Caco-2 (cell line): ENCODE results near the gene CSK. TPM values are rescaled to one million over a fixed set of nuclear protein-coding genes. Genes with fewer than 3 reads are reported as not detected.

Experiments
- BruUV-seq: library from RNA; stranded (reverse); fragments of 400-500 nt; replicated peaks from 2 replicates; lab custom pipeline; 2021; lab: Mats Ljungman, UMichigan
- CTCF ChIA-PET: fragments of 300-600 bp; sonication (Branson Sonifier 250); formaldehyde crosslinking; loops from one replicate; lab custom pipeline; 2022; ENCODE audit warnings: antibody characterized with exemption; lab: Charles Lee
- POLR2A ChIA-PET: fragments of 300-600 bp; sonication (Branson Sonifier 250); formaldehyde crosslinking; loops from one replicate; lab custom pipeline; 2022; ENCODE audit warnings: antibody characterized with exemption; lab: Charles Lee
- DNase-seq, 2 experiments: peaks; one replicate each; pipeline versions ENCODE4 v3.0.0 to v3.0.0-alpha.2; 2020 to 2022
- H3K27me3 ChIP-seq: replicated peaks from 2 replicates; pipeline ENCODE4 v1.6.0; 2011; ENCODE audit warnings: low read length; ENCODE audit not compliant: control insufficient read depth, insufficient read depth
- H3K36me3 ChIP-seq: 2 replicates; pipeline ENCODE4 v1.5.1; 2011; ENCODE audit warnings: low read length; ENCODE audit not compliant: control insufficient read depth, insufficient read depth
- H3K4me1 ChIP-seq: fragments of 250-450 bp; sonication (Bioruptor Pico); 2 replicates; pipeline ENCODE4 v1.5.1; 2020; ENCODE audit warnings: mild to moderate bottlenecking
- H3K4me3 ChIP-seq: 2 replicates; pipeline ENCODE4 v1.5.1; 2011; ENCODE audit warnings: low read depth, mild to moderate bottlenecking, control low read depth, low read length
- H3K9me3 ChIP-seq: fragments of 250-450 bp; sonication (Bioruptor Pico); 2 replicates; pipeline ENCODE4 v1.5.1; 2020; ENCODE audit warnings: mild to moderate bottlenecking, moderate library complexity
- H3K27ac Mint-ChIP-seq: one replicate; pipeline ENCODE4 v1.8.0; 2022; ENCODE audit warnings: mixed read lengths; ENCODE audit not compliant: unreplicated experiment
- H3K27me3 Mint-ChIP-seq: one replicate; pipeline ENCODE4 v1.8.0; 2022; ENCODE audit warnings: mixed read lengths; ENCODE audit not compliant: insufficient read depth, unreplicated experiment
- H3K36me3 Mint-ChIP-seq: one replicate; pipeline ENCODE4 v1.8.0; 2022; ENCODE audit warnings: mild to moderate bottlenecking, mixed read lengths; ENCODE audit not compliant: insufficient read depth, unreplicated experiment
- H3K4me1 Mint-ChIP-seq: one replicate; pipeline ENCODE4 v1.8.0; 2022; ENCODE audit warnings: low read depth, mixed read lengths; ENCODE audit not compliant: unreplicated experiment
- H3K4me3 Mint-ChIP-seq: one replicate; pipeline ENCODE4 v1.8.0; 2022; ENCODE audit warnings: mild to moderate bottlenecking, moderate library complexity, mixed read lengths; ENCODE audit not compliant: unreplicated experiment
- H3K9me3 Mint-ChIP-seq: one replicate; pipeline ENCODE4 v1.8.0; 2022; ENCODE audit warnings: mixed read lengths; ENCODE audit not compliant: unreplicated experiment
- intact Hi-C: fragments of 100-400 bp; cut with micrococcal nuclease; formaldehyde crosslinking; loops from one replicate; pipeline ENCODE4 v1.10.0; 2022; ENCODE audit not compliant: unreplicated experiment
- total RNA-seq: library from RNA; stranded (reverse); gene quantifications from 2 replicates; pipeline ENCODE4 v1.2.3, GENCODE V29; 2022
- TF ChIP-seq, protein P1 (sequence below), 2 experiments: fragments of 200-600 bp in 1 of 2; IDR thresholded peaks; 1 replicate in 1 of 2; 2 replicates in 1 of 2; pipeline versions ENCODE4 v1.5.1 to v1.8.0; 2011 to 2022; ENCODE audit warnings: antibody characterized with exemption in 1 of 2, control low read depth in 1 of 2, inconsistent platforms in 1 of 2, low read depth in 1 of 2, low read length in 1 of 2, mild to moderate bottlenecking in 1 of 2, moderate library complexity in 1 of 2; ENCODE audit not compliant: insufficient read depth in 1 of 2, severe bottlenecking in 1 of 2, unreplicated experiment in 1 of 2

Gene CSK
- total RNA-seq, 1 experiment from 2014 or later, result 62.7 TPM

- Mint-ChIP-seq H3K27me3 (no peaks in the 10 kb centered on the region), H3K4me1 (peaks cover 6% of the 10 kb centered on the region), H3K27ac (no peak overlapping the region), H3K36me3 (peaks cover 21% of the 10 kb centered on the region), H3K4me3 (no peak overlapping the region), H3K9me3 (no peaks in the 10 kb centered on the region)
- no peaks in the 10 kb centered on the region for H3K9me3 ChIP-seq
- no peaks in the 10 kb centered on the region for H3K36me3 ChIP-seq
- CTCF ChIA-PET, result interaction anchor here (0.6 to 1.6 kb wide), 3 partner anchors 63 to 388 kb away, joined by 4 to 6 read pairs (median 5); no protein-coding TSS in a partner anchor
- intact Hi-C loops, result no loop called here
- BruUV-seq, result no TSS peak
- DNase-seq, result no peak
- TF ChIP-seq, protein P1, sequence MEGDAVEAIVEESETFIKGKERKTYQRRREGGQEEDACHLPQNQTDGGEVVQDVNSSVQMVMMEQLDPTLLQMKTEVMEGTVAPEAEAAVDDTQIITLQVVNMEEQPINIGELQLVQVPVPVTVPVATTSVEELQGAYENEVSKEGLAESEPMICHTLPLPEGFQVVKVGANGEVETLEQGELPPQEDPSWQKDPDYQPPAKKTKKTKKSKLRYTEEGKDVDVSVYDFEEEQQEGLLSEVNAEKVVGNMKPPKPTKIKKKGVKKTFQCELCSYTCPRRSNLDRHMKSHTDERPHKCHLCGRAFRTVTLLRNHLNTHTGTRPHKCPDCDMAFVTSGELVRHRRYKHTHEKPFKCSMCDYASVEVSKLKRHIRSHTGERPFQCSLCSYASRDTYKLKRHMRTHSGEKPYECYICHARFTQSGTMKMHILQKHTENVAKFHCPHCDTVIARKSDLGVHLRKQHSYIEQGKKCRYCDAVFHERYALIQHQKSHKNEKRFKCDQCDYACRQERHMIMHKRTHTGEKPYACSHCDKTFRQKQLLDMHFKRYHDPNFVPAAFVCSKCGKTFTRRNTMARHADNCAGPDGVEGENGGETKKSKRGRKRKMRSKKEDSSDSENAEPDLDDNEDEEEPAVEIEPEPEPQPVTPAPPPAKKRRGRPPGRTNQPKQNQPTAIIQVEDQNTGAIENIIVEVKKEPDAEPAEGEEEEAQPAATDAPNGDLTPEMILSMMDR (IDR thresholded peaks at IDR 0.05; ENCODE audit: insufficient read depth in 1 of 2, low read depth in 1 of 2, low read length in 1 of 2, severe bottlenecking in 1 of 2, unreplicated experiment in 1 of 2), result no peak
- H3K4me1 ChIP-seq, result peaks cover 9% of the 10 kb centered on the region
- H3K4me3 ChIP-seq, result no peak overlapping the region
- POLR2A ChIA-PET, result interaction anchor here (0.6 kb wide), 1 partner anchor 25 kb away, joined by 6 read pairs; no protein-coding TSS in a partner anchor
- H3K27me3 ChIP-seq, result no peaks in the 10 kb centered on the region
These were observed 57.1 kb downstream of the CSK start for GRCh38 chr15:74838746-74839525.

DNA sequence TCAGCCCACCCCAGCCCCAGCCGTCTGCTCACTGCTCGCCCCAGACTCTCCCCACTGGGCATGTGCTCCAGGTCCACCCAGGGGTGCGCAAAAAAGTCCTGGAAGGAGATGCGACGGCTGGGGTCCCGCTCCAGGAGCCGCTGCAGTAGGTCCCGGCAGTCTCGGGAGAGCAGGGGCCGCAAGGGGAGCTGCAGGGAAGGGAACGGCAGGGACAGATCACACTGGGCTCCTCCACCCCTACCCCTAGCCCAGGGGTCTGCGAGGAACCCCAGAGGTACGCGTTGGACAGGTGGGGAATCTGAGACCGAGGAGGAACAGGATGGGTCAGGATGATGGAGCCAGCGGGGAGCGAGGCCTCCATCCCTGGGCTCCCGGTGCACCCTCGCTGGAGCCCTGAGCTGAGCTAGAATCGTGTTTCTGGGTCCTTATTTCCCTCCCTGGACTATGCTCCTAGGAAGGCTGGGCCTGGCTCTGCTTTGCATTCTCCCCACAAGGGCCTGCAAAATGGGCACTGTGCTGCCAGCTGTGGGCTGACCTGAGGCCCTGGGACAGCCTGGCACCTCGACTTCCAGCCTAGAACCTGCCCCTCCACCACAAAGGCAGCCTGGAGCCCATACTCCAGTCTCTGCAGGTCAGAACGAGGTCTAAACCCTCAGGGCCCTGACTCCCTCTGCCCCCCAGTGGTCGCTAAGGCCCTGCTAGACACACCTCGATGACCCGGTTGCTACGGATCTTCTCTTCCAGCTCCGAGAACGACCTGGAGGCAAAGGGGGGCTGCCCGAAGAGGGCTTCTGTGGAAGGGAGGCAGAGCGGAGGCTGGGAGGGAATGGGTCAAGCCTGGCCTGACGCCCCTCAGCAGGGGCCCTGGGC, 57.9 kb downstream of the CSK start:
- H3K27ac Mint-ChIP-seq, result no peak overlapping the region
- H3K4me1 Mint-ChIP-seq, result peaks cover 6% of the 10 kb centered on the region
- H3K27me3 ChIP-seq, result no peaks in the 10 kb centered on the region
- peaks cover 21% of the 10 kb centered on the region for H3K36me3 Mint-ChIP-seq
- H3K4me3 ChIP-seq, result no peak overlapping the region
- ChIA-PET CTCF (interaction anchor here (0.6 to 1.6 kb wide), 4 partner anchors 13 to 69 kb away, joined by 3 to 6 read pairs (median 5); partner anchors contain the start of gene CPLX3), POLR2A (interaction anchor here (0.5 kb wide), 1 partner anchor 23 kb away, joined by 21 read pairs; no protein-coding TSS in a partner anchor)
- TF ChIP-seq, protein P1 (IDR thresholded peaks at IDR 0.05; ENCODE audit: insufficient read depth in 1 of 2, low read depth in 1 of 2, low read length in 1 of 2, severe bottlenecking in 1 of 2, unreplicated experiment in 1 of 2), result peak in 1 of 2 experiments; percentile 28
- no peaks in the 10 kb centered on the region for H3K36me3 ChIP-seq
- H3K9me3 ChIP-seq, result no peaks in the 10 kb centered on the region
- intact Hi-C loops, result loop anchor here (5.0 kb wide), 1 partner anchor 113 kb away; no protein-coding TSS in a partner anchor
- no TSS peak for BruUV-seq
- peak in 1 of 2 experiments; percentile 36 for DNase-seq
- peaks cover 13% of the 10 kb centered on the region for H3K4me1 ChIP-seq
- no peaks in the 10 kb centered on the region for H3K27me3 Mint-ChIP-seq
- H3K4me3 Mint-ChIP-seq, result no peak overlapping the region
- no peaks in the 10 kb centered on the region for H3K9me3 Mint-ChIP-seq
